B cell (primary cell): ENCODE measurements around the gene CCL24. TPM values are rescaled to one million over a fixed set of nuclear protein-coding genes. Genes with fewer than 3 reads are reported as not detected.

Experiments
- ATAC-seq: fragments of 200-7000 bp; cut with Tn5 transposase; one replicate; pipeline ENCODE4 v1.10.0; 2021; ENCODE audit warnings: low read depth, mild to moderate bottlenecking, moderate number of reproducible peaks, moderate library complexity
- CTCF ChIA-PET: fragments of 350-600 bp; sonication (Branson Sonifier 250); formaldehyde crosslinking; loops from one replicate; lab custom pipeline; 2021; ENCODE audit warnings: antibody characterized with exemption, inconsistent platforms; lab: Charles Lee
- POLR2A ChIA-PET: fragments of 350-600 bp; sonication (Branson Sonifier 250); formaldehyde crosslinking; loops from one replicate; lab custom pipeline; 2021; ENCODE audit warnings: antibody characterized with exemption; lab: Charles Lee
- DNase-seq: peaks from one replicate; pipeline ENCODE4 v3.0.0; 2013
- H2AFZ ChIP-seq: 2 replicates; pipeline ENCODE4 v1.6.1; 2012; ENCODE audit warnings: mild to moderate bottlenecking, low read depth, low read length; ENCODE audit not compliant: insufficient read depth, poor library complexity, severe bottlenecking
- H3K27ac ChIP-seq, 2 donors: 1 replicate in 1 of 2; 2 replicates in 1 of 2; pipeline ENCODE4 v1.5.1; 2012 to 2013; ENCODE audit warnings: low read length in 2 of 2, mild to moderate bottlenecking in 2 of 2, moderate library complexity in 1 of 2
- H3K27me3 ChIP-seq, 4 experiments: fragments of 200-600 bp in 1 of 4; sonication (generic) in 1 of 4; replicated peaks in 1 of 4; 1 replicate in 2 of 4; 2 replicates in 2 of 4; pipeline versions ENCODE4 v1.6.1 to v1.7.0; 2013 to 2016; ENCODE audit warnings: low read length in 3 of 4, mild to moderate bottlenecking in 2 of 4, mixed read lengths in 1 of 4, moderate library complexity in 1 of 4; ENCODE audit not compliant: insufficient read depth in 4 of 4, control insufficient read depth in 3 of 4; ENCODE audit errors: control extremely low read depth in 1 of 4
- H3K36me3 ChIP-seq, 2 experiments: replicated peaks in 1 of 2; 1 replicate in 1 of 2; 2 replicates in 1 of 2; pipeline versions ENCODE4 v1.6.1 to v1.7.1; 2013; ENCODE audit warnings: low read length in 1 of 2; ENCODE audit not compliant: insufficient read depth in 2 of 2, control insufficient read depth in 1 of 2; ENCODE audit errors: control extremely low read depth in 1 of 2, extremely low read depth in 1 of 2
- H3K4me1 ChIP-seq, 2 donors: fragments of 200-600 bp in 1 of 2; sonication (generic) in 1 of 2; 1 replicate in 1 of 2; 2 replicates in 1 of 2; pipeline versions ENCODE4 v1.5.1 to v1.6.1; 2013 to 2017; ENCODE audit warnings: low read length in 2 of 2; ENCODE audit not compliant: control insufficient read depth in 2 of 2, insufficient read depth in 2 of 2
- H3K4me2 ChIP-seq: replicated peaks from 2 replicates; pipeline ENCODE3; 2012; ENCODE audit warnings: mild to moderate bottlenecking, low read depth, low read length; ENCODE audit not compliant: poor library complexity, severe bottlenecking
- H3K4me3 ChIP-seq, 5 experiments: fragments of 200-600 bp in 1 of 5; sonication (generic) in 1 of 5; 1 replicate in 3 of 5; 2 replicates in 2 of 5; pipeline versions ENCODE4 v1.5.1 to v1.7.0; 2011 to 2016; ENCODE audit warnings: low read length in 4 of 5, mild to moderate bottlenecking in 4 of 5, low read depth in 2 of 5, control low read depth in 1 of 5, moderate library complexity in 1 of 5; ENCODE audit not compliant: insufficient read depth in 1 of 5; ENCODE audit errors: control extremely low read depth in 1 of 5, extremely low read depth in 1 of 5
- H3K79me2 ChIP-seq: fragments of 200-600 bp; sonication (generic); one replicate; pipeline ENCODE4 v1.6.0; 2016; ENCODE audit warnings: low read length; ENCODE audit not compliant: control insufficient read depth, insufficient read depth
- H3K9ac ChIP-seq: fragments of 200-600 bp; sonication (generic); 2 replicates; pipeline ENCODE4 v1.6.1; 2017; ENCODE audit warnings: mild to moderate bottlenecking, low read length, moderate library complexity
- H3K9me3 ChIP-seq, 3 donors: one replicate each; pipeline versions ENCODE4 v1.6.1 to v1.7.1; 2013; ENCODE audit warnings: low read length in 2 of 3; ENCODE audit not compliant: control insufficient read depth in 2 of 3, insufficient read depth in 1 of 3; ENCODE audit errors: control extremely low read depth in 1 of 3
- H4K20me1 ChIP-seq: 2 replicates; pipeline ENCODE4 v1.6.0; 2012; ENCODE audit warnings: mild to moderate bottlenecking, low read length; ENCODE audit not compliant: insufficient read depth, control insufficient read depth, poor library complexity, severe bottlenecking
- H3K27ac Mint-ChIP-seq: one replicate; pipeline ENCODE4 v1.8.0; 2021; ENCODE audit warnings: mixed read lengths
- H3K27me3 Mint-ChIP-seq: one replicate; pipeline ENCODE4 v1.8.0; 2021; ENCODE audit warnings: mixed read lengths
- H3K4me1 Mint-ChIP-seq: one replicate; pipeline ENCODE4 v1.8.0; 2021; ENCODE audit warnings: mixed read lengths
- H3K4me3 Mint-ChIP-seq: one replicate; pipeline ENCODE4 v1.8.0; 2021; ENCODE audit warnings: mixed read lengths
- H3K9me3 Mint-ChIP-seq: one replicate; pipeline ENCODE4 v1.8.0; 2022; ENCODE audit warnings: mixed read lengths; ENCODE audit not compliant: insufficient read depth
- EZH2 ChIP-seq: IDR thresholded peaks from 2 replicates; pipeline ENCODE4 v1.6.1; 2012; ENCODE audit warnings: borderline replicate concordance, low read depth, mild to moderate bottlenecking, moderate library complexity, low read length; ENCODE audit not compliant: insufficient read depth, poor library complexity, severe bottlenecking
- WGBS: methylation state at CpG from one replicate; pipeline ENCODE4 v1.1.5; 2013; ENCODE audit warnings: missing lambda C conversion rate; ENCODE audit not compliant: insufficient coverage; 5-methylcytosine and 5-hydroxymethylcytosine counted together
- intact Hi-C: fragments of 100-400 bp; cut with micrococcal nuclease; formaldehyde crosslinking; loops from one replicate; pipeline ENCODE4 v1.10.0; 2022
- polyA plus RNA-seq: library from polyadenylated mRNA; depleted of rRNA; stranded (reverse); fragments of >200 nt; gene quantifications from 2 replicates; pipeline ENCODE4 v1.2.3, GENCODE V29; 2012
- total RNA-seq, 2 donors: library from RNA; stranded (reverse); fragments of 120-200 nt in 1 of 2; gene quantifications; 1 replicate in 1 of 2; 2 replicates in 1 of 2; pipeline versions ENCODE4 v1.2.3 to v1.2.4, GENCODE V29; 2013 to 2022
- TF ChIP-seq, protein P1 (sequence below): fragments of 200-600 bp; IDR thresholded peaks from one replicate; pipeline ENCODE4 v1.8.0; 2022; ENCODE audit warnings: antibody characterized with exemption, mild to moderate bottlenecking

Gene CCL24
- total and polyA plus RNA-seq, 2 donors (not counting 1 experiment from before 2014, with no cell fraction given) = not detected

DNA sequence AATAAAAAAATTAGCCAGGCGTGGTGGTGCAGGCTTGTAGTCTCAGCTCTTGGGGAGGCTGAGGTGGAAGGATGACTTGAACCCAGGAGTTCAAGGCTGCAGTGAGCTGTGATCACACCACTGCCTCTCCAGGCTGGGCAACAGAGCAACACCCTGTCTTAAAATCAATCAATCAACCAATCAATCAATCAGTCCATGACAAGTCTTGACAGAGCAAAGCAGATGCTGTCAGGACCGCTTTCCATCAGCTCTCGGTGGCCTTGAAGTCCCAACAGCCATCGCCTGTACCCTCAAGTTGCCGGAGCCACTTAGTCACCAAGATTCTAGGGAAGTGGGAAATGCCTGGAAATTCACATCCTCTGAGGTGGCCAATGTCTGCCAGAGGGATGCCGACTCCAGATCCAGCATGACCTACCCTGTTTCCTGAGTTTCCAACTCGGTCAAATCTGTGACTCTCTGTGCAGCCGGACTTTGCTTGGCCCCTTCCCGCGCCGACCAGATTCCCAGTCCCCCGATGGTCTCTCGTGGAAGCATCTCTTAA lies 871 bp upstream of the CCL24 start:
- Histone ChIP-seq H3K36me3 (no peaks in the 10 kb centered on the region), H3K27ac (no peak overlapping the region), H3K9ac (no peak overlapping the region), H3K9me3 (no peaks in the 10 kb centered on the region), H3K79me2 (no peaks in the 10 kb centered on the region), H3K27me3 (no peaks in the 10 kb centered on the region), H2AFZ (no peak overlapping the region), H3K4me2 (no peak overlapping the region), H3K4me3 (no peak overlapping the region), H3K4me1 (no peaks in the 10 kb centered on the region), H4K20me1 (no peaks in the 10 kb centered on the region)
- 93% methylated on average over 11 of the region's 13 CpGs for WGBS
- CTCF ChIA-PET = no interaction called here
- DNase-seq (no peak), ATAC-seq (no peak)
- Mint-ChIP-seq H3K4me3 (no peak overlapping the region), H3K4me1 (no peaks in the 10 kb centered on the region), H3K27me3 (peaks cover 9% of the 10 kb centered on the region), H3K9me3 (no peaks in the 10 kb centered on the region), H3K27ac (no peak overlapping the region)
- POLR2A ChIA-PET = no interaction called here
- intact Hi-C loops = no loop called here
- TF ChIP-seq, protein P1, sequence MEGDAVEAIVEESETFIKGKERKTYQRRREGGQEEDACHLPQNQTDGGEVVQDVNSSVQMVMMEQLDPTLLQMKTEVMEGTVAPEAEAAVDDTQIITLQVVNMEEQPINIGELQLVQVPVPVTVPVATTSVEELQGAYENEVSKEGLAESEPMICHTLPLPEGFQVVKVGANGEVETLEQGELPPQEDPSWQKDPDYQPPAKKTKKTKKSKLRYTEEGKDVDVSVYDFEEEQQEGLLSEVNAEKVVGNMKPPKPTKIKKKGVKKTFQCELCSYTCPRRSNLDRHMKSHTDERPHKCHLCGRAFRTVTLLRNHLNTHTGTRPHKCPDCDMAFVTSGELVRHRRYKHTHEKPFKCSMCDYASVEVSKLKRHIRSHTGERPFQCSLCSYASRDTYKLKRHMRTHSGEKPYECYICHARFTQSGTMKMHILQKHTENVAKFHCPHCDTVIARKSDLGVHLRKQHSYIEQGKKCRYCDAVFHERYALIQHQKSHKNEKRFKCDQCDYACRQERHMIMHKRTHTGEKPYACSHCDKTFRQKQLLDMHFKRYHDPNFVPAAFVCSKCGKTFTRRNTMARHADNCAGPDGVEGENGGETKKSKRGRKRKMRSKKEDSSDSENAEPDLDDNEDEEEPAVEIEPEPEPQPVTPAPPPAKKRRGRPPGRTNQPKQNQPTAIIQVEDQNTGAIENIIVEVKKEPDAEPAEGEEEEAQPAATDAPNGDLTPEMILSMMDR = no peak
- no peak for TF ChIP-seq EZH2

DNA sequence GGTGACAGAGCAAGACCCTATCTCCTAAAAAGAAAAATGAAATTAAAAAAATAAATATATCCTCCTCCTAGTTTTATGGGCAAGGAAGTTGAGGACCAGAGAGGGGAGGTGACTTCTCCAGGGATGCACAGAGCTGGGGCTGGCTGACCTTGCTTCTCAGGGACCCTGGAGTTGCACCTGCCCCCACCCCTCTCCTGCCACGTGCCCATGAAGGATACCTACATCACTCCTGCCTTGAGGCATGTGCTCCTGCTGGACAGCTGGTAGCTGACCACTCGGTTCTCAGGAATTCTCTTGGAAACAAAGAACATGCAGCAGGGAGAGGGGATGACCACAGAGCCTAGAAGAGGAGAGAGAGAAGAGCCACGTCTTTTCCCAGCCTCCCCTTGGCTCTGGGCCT lies 522 bp downstream of the CCL24 start:
- no peaks in the 10 kb centered on the region for H3K79me2 ChIP-seq
- H3K4me3 Mint-ChIP-seq = no peak overlapping the region
- WGBS = 53% methylated on average over 3 of the region's 3 CpGs
- no peaks in the 10 kb centered on the region for H3K36me3 ChIP-seq
- peaks cover 9% of the 10 kb centered on the region for H3K27me3 Mint-ChIP-seq
- no peak overlapping the region for H3K27ac ChIP-seq
- no peak overlapping the region for H3K9ac ChIP-seq
- TF ChIP-seq EZH2 = no peak
- TF ChIP-seq, protein P1 = no peak
- intact Hi-C loops = no loop called here
- ChIA-PET POLR2A (no interaction called here), CTCF (no interaction called here)
- H3K4me1 ChIP-seq = no peaks in the 10 kb centered on the region
- no peak overlapping the region for H3K4me2 ChIP-seq
- H4K20me1 ChIP-seq = no peaks in the 10 kb centered on the region
- peaks cover 0 to 2% (median 0%) of the 10 kb centered on the region in 3 donors for H3K9me3 ChIP-seq
- no peaks in the 10 kb centered on the region for H3K4me1 Mint-ChIP-seq
- H3K27me3 ChIP-seq = no peaks in the 10 kb centered on the region
- DNase-seq = no peak
- H3K9me3 Mint-ChIP-seq = no peaks in the 10 kb centered on the region
- no peak overlapping the region for H2AFZ ChIP-seq
- no peak overlapping the region for H3K4me3 ChIP-seq
- H3K27ac Mint-ChIP-seq = no peak overlapping the region
- no peak for ATAC-seq
